22Rv1 (cell line): ENCODE data around the gene SYNGR3.

Experiments used
- H3K27ac ChIP-seq: fragments of 450-650 bp; 2 replicates; pipeline ENCODE4 v1.5.1; 2017
- CTCF ChIP-seq: fragments of 450-650 bp; IDR thresholded peaks from 2 replicates; pipeline ENCODE4 v1.5.1; 2017; ENCODE audit warnings: mild to moderate bottlenecking
- ZFX ChIP-seq: fragments of 450-650 bp; IDR thresholded peaks from 2 replicates; pipeline ENCODE4 v1.6.1; 2017; ENCODE audit warnings: antibody characterized with exemption, borderline replicate concordance

SYNGR3 gene

GRCh38 chr16:2016407-2016922 lies 26.7 kb downstream of the SYNGR3 start:
- TF ChIP-seq CTCF: peak; percentile 69
- TF ChIP-seq ZFX: no peak
- peak overlapping the region; percentile 80 for H3K27ac ChIP-seq

GRCh38 chr16:2019518-2019920 lies 29.7 kb downstream of the SYNGR3 start, which contains the start of gene NPW:
Gene NPW (plus strand): TSS chr16:2019785.
- no peak within 1 kb of the TSS for H3K27ac ChIP-seq
- no peak for TF ChIP-seq CTCF
- TF ChIP-seq ZFX: no peak

- TF ChIP-seq ZFX: no peak
- TF ChIP-seq CTCF: no peak
- no peak overlapping the region for H3K27ac ChIP-seq
Observed at GRCh38 chr16:2019921-2020831, 30.4 kb downstream of the SYNGR3 start.

GRCh38 chr16:2022723-2023091 lies 32.9 kb downstream of the SYNGR3 start:
- H3K27ac ChIP-seq: peak overlapping the region; percentile 61
- no peak for TF ChIP-seq ZFX
- no peak for TF ChIP-seq CTCF

GRCh38 chr16:2023092-2024031 lies 33.6 kb downstream of the SYNGR3 start:
- peak overlapping the region; percentile 61 for H3K27ac ChIP-seq
- TF ChIP-seq CTCF (peak; percentile 94), ZFX (no peak)

GRCh38 chr16:2024032-2024420 lies 34.3 kb downstream of the SYNGR3 start:
- TF ChIP-seq CTCF (no peak), ZFX (no peak)
- no peak overlapping the region for H3K27ac ChIP-seq
